Stomach (tissue), 9 donors: ENCODE data around the gene NKX2-2. TPM values are rescaled to one million over a fixed set of nuclear protein-coding genes. Genes with fewer than 3 reads are reported as not detected.

ENCODE experiments used
- DNase-seq, 2 donors: peaks; one replicate each; pipeline versions ENCODE4 v3.0.0 to v3.0.0-alpha.2; 2013 to 2019
- H3K27ac ChIP-seq, 5 donors: fragments of 200-600 bp in 4 of 5; sonication (generic) in 4 of 5; one replicate each; pipeline ENCODE4 v1.5.1; 2013 to 2019; ENCODE audit warnings: mild to moderate bottlenecking in 1 of 5, moderate library complexity in 1 of 5
- H3K27me3 ChIP-seq, 3 donors: fragments of 200-600 bp; sonication (generic); one replicate each; pipeline ENCODE4 v1.5.1; 2017 to 2019; ENCODE audit warnings: mixed run types in 1 of 3
- H3K36me3 ChIP-seq, 4 donors: fragments of 200-600 bp; sonication (generic); 1 replicate in 3 of 4; 2 replicates in 1 of 4; pipeline ENCODE4 v1.5.1; 2016 to 2019
- H3K4me1 ChIP-seq, 4 donors: fragments of 200-600 bp; sonication (generic); one replicate each; pipeline ENCODE4 v1.5.1; 2016 to 2019
- H3K4me3 ChIP-seq, 4 donors: fragments of 200-600 bp; sonication (generic) in 3 of 4; one replicate each; pipeline ENCODE4 v1.5.1; 2016 to 2019; ENCODE audit warnings: mild to moderate bottlenecking in 1 of 4
- H3K9me3 ChIP-seq, 4 donors: fragments of 200-600 bp; sonication (generic); one replicate each; pipeline ENCODE4 v1.5.1; 2016 to 2019
- EP300 ChIP-seq: sonication (generic); formaldehyde crosslinking; IDR thresholded peaks from one replicate; pipeline ENCODE4 v1.6.1; 2017; ENCODE audit warnings: antibody characterized with exemption
- POLR2A ChIP-seq, 4 donors: fragments of 450-650 bp; IDR thresholded peaks; one replicate each; pipeline ENCODE4 v1.6.1; 2016; ENCODE audit warnings: antibody characterized with exemption in 4 of 4, control low read depth in 2 of 4, mild to moderate bottlenecking in 1 of 4, moderate library complexity in 1 of 4
- POLR2AphosphoS5 ChIP-seq, 3 donors: sonication (generic); formaldehyde crosslinking; IDR thresholded peaks; one replicate each; pipeline ENCODE4 v1.6.1; 2016; ENCODE audit warnings: antibody characterized with exemption in 3 of 3
- WGBS, 5 donors: extraction: QIAGEN DNeasy Blood & Tissue Kit in 3 of 5; methylation state at CpG; one replicate each; pipeline versions ENCODE4 v1.1.5 to v1.1.7; 2013 to 2018; 5-methylcytosine and 5-hydroxymethylcytosine counted together
- intact Hi-C: fragments of 100-400 bp; cut with DNase I; formaldehyde crosslinking; loops from one replicate; pipeline ENCODE4 v1.15.1; 2023; ENCODE audit warnings: low total_unique reads
- polyA plus RNA-seq, 3 donors: library from polyadenylated mRNA; stranded (reverse); fragments of 200-250 nt; gene quantifications; one replicate each; pipeline ENCODE4 v1.2.3, GENCODE V29; 2013
- total RNA-seq, 5 donors: library from RNA; depleted of rRNA; stranded (reverse); fragments of >200 nt; gene quantifications; one replicate each; pipeline versions ENCODE4 v1.1.0 to v1.2.3, GENCODE V29; 2014 to 2016
- TF ChIP-seq, protein P1 (sequence below), 7 experiments: fragments of 450-650 bp in 4 of 7; fragments of 200-600 bp in 3 of 7; sonication (generic) in 3 of 7; IDR thresholded peaks; one replicate each; pipeline ENCODE4 v1.5.1; 2016 to 2019; ENCODE audit warnings: antibody characterized with exemption in 7 of 7, control low read depth in 2 of 7, mild to moderate bottlenecking in 1 of 7
- donor health status: healthy with polysubstance abuse.
- donor health status: Bipolar disorder and iron deficiency.
- donor health status: healthy.

The NKX2-2 gene
- total and polyA plus RNA-seq, 8 donors = 0.18 to 4.8 (median 1.4) TPM; not detected in 1

DNA sequence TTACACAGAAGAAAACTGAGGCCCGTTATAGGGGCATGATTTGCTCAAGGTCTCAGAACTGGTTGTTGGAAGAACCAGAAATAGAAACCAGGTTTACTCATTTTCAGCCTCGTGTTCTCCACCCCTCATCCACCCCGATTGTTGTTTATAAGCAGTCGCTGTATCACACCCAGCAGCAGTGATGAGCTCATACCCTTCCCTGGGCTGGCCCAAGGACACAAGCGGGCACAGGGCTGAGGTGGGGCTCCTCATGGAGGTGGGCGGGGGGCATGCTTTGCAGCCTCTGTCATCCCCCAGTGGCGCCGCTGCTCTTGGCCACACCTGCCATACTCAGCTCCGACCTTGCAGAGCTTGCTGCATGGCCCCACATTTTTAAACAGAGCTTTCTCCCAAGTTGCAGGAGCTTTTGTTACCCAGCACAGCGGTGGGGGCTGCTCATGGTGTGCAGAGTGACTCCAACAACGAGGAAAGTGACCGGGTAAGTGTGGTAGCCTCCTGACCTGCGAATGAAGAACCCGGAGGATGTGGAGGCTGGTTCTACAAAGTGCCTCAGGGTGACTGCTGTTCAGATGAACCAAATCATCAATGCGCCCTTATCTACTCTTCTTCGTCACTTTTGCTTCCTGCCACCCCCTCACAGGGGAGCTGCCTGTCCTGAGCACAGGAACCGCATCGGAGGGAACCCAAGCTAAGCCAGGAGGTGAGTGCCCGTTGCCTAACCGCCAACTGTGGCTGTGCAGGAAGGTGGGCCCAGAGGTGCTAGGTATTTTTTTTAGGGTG lies 43.6 kb upstream of the NKX2-2 start:
- H3K27ac ChIP-seq = no peak overlapping the region
- H3K4me1 ChIP-seq = no peaks in the 10 kb centered on the region
- no peak for TF ChIP-seq EP300
- no peak for TF ChIP-seq POLR2A (IDR thresholded peaks at IDR 0.05)
- TF ChIP-seq, protein P1, sequence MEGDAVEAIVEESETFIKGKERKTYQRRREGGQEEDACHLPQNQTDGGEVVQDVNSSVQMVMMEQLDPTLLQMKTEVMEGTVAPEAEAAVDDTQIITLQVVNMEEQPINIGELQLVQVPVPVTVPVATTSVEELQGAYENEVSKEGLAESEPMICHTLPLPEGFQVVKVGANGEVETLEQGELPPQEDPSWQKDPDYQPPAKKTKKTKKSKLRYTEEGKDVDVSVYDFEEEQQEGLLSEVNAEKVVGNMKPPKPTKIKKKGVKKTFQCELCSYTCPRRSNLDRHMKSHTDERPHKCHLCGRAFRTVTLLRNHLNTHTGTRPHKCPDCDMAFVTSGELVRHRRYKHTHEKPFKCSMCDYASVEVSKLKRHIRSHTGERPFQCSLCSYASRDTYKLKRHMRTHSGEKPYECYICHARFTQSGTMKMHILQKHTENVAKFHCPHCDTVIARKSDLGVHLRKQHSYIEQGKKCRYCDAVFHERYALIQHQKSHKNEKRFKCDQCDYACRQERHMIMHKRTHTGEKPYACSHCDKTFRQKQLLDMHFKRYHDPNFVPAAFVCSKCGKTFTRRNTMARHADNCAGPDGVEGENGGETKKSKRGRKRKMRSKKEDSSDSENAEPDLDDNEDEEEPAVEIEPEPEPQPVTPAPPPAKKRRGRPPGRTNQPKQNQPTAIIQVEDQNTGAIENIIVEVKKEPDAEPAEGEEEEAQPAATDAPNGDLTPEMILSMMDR (IDR thresholded peaks at IDR 0.05) = no peak
- TF ChIP-seq POLR2AphosphoS5 (IDR thresholded peaks at IDR 0.05) = no peak
- no peak overlapping the region for H3K4me3 ChIP-seq
- H3K36me3 ChIP-seq = no peaks in the 10 kb centered on the region
- WGBS, 5 donors = 80 to 87% (median 84%) methylated on average over 20 of the region's 20 CpGs
- no peak for DNase-seq
- intact Hi-C loops = no loop called here
- peaks cover 0 to 5% (median 0%) of the 10 kb centered on the region in 4 donors for H3K9me3 ChIP-seq
- H3K27me3 ChIP-seq = peaks cover 0 to 59% (median 9%) of the 10 kb centered on the region in 3 donors

DNA sequence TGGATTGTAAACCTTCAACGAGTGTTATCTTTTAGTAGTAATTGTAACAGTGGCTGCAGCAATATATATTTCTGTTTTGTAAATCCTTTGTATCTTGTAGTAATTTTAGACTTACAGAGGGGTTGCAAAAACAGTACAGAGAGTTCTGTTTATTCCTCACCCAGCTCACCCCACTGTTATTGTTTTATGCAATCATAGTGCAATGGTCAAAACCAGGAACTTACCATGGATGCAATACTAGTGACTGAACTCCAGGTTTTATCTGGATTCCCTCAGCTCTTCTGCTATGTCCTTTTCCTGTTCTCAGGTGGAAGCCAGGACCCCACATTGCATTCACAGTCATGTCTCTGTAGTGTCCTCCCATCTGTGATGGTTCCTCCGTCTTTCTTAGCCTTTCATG lies 42.5 kb upstream of the NKX2-2 start:
- no peaks in the 10 kb centered on the region for H3K36me3 ChIP-seq
- H3K9me3 ChIP-seq = peaks cover 0 to 5% (median 0%) of the 10 kb centered on the region in 4 donors
- TF ChIP-seq EP300 (no peak), POLR2A (IDR thresholded peaks at IDR 0.05) (no peak), POLR2AphosphoS5 (IDR thresholded peaks at IDR 0.05) (no peak)
- TF ChIP-seq, protein P1 (IDR thresholded peaks at IDR 0.05) = no peak
- H3K4me3 ChIP-seq = no peak overlapping the region
- no peak for DNase-seq
- no peaks in the 10 kb centered on the region for H3K4me1 ChIP-seq
- peaks cover 0 to 52% (median 5%) of the 10 kb centered on the region in 3 donors for H3K27me3 ChIP-seq
- intact Hi-C loops = no loop called here
- no peak overlapping the region for H3K27ac ChIP-seq
- WGBS, 5 donors = 72 to 77% (median 74%) methylated on average over 2 of the region's 2 CpGs

DNA sequence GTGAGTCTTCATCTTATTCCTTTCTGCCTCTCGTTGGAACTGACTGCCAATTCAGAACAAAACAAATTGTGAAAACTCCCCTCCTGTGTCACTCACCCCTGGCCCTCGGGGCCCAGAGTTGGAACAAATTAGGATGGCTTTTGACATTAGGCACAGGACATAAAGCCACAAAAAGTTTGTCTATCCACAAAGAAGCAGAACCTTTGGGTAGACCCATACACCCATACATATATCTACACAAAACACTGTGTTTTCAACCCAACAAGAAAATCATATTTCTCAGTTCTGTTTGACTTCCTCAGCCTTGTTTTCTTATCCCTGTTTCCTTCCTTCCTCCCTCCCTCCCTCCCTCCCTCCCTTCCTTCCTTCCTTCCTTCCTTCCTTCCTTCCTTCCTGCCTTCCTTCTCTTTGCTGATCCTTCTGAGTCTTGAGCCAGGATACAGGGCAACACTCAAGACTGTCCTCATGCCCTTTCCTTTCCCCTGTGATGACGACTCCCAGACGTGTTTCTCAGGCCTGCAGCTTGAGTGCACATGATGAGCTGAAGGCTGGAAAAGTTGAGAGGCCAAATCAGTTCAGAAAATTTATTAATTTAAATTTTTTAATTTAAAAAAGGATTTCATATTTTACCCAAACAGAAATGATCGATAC lies 41.7 kb upstream of the NKX2-2 start:
- Histone ChIP-seq H3K4me1 (no peaks in the 10 kb centered on the region), H3K4me3 (no peak overlapping the region), H3K27me3 (peaks cover 0 to 44% (median 4%) of the 10 kb centered on the region in 3 donors), H3K27ac (no peak overlapping the region), H3K9me3 (peaks cover 0 to 5% (median 0%) of the 10 kb centered on the region in 4 donors), H3K36me3 (no peaks in the 10 kb centered on the region)
- intact Hi-C loops = no loop called here
- TF ChIP-seq POLR2AphosphoS5 (IDR thresholded peaks at IDR 0.05) = no peak
- TF ChIP-seq EP300 = no peak
- TF ChIP-seq, protein P1 (IDR thresholded peaks at IDR 0.05) = no peak
- no peak for TF ChIP-seq POLR2A (IDR thresholded peaks at IDR 0.05)
- DNase-seq = no peak
- WGBS, 5 donors = 57 to 63% (median 60%) methylated on average over 5 of the region's 5 CpGs

DNA sequence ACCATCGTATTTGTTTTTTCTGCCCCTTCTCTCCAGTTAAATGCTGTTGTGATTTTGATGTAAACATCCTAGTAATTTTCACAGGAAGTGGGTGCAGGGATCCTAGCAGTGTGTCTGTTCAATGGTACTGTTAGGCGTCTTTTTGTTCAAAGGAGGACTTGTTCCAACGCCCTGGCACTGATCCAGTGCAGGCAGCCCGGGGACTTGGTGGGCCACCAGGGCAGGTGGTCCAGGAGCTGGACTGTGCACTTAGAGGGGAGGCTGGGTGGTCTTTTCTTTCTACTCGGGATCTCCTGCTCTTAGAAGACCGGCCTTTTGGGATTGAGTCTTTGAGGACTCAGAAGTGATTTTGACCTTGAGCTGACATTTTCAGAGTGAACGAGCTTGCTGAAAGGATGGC lies 41.1 kb upstream of the NKX2-2 start:
- DNase-seq = no peak
- Histone ChIP-seq H3K9me3 (peaks cover 0 to 5% (median 0%) of the 10 kb centered on the region in 4 donors), H3K36me3 (no peaks in the 10 kb centered on the region), H3K4me3 (no peak overlapping the region), H3K27ac (no peak overlapping the region), H3K4me1 (no peaks in the 10 kb centered on the region), H3K27me3 (peaks cover 0 to 38% (median 2%) of the 10 kb centered on the region in 3 donors)
- no peak for TF ChIP-seq EP300
- no peak for TF ChIP-seq POLR2A (IDR thresholded peaks at IDR 0.05)
- TF ChIP-seq POLR2AphosphoS5 (IDR thresholded peaks at IDR 0.05) = no peak
- TF ChIP-seq, protein P1 (IDR thresholded peaks at IDR 0.05) = no peak
- intact Hi-C loops = no loop called here
- WGBS, 5 donors = 44 to 61% (median 58%) methylated on average over 7 of the region's 7 CpGs
